GM12874 (cell line): Measurements from ENCODE around the gene CDNF.

Source experiments
- TF ChIP-seq, protein P1 (sequence below): IDR thresholded peaks from 2 replicates; pipeline ENCODE4 v1.5.1; 2011; ENCODE audit warnings: low read depth, mild to moderate bottlenecking, control low read depth, low read length, moderate library complexity; ENCODE audit not compliant: insufficient read depth

The CDNF gene

DNA sequence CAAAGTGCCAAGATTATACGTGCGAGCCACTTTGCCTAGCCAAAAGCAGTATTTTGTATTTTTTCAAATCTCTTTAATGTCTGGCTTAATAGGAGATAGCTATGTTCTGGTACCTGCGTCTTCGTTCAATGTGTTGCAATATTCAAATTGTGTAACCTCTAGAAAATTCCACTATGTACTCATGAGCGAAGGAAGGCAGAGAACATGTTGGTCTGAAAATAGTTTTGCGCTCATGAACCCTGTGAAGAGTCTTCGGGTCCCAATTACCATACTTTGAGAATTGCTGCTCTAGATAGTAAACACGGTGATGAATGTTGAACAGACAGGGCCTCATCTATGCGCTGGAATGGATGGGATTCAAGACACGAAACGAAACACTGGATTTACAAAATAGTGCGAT, 38.1 kb upstream of the CDNF start:
- TF ChIP-seq, protein P1, sequence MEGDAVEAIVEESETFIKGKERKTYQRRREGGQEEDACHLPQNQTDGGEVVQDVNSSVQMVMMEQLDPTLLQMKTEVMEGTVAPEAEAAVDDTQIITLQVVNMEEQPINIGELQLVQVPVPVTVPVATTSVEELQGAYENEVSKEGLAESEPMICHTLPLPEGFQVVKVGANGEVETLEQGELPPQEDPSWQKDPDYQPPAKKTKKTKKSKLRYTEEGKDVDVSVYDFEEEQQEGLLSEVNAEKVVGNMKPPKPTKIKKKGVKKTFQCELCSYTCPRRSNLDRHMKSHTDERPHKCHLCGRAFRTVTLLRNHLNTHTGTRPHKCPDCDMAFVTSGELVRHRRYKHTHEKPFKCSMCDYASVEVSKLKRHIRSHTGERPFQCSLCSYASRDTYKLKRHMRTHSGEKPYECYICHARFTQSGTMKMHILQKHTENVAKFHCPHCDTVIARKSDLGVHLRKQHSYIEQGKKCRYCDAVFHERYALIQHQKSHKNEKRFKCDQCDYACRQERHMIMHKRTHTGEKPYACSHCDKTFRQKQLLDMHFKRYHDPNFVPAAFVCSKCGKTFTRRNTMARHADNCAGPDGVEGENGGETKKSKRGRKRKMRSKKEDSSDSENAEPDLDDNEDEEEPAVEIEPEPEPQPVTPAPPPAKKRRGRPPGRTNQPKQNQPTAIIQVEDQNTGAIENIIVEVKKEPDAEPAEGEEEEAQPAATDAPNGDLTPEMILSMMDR: no peak

DNA sequence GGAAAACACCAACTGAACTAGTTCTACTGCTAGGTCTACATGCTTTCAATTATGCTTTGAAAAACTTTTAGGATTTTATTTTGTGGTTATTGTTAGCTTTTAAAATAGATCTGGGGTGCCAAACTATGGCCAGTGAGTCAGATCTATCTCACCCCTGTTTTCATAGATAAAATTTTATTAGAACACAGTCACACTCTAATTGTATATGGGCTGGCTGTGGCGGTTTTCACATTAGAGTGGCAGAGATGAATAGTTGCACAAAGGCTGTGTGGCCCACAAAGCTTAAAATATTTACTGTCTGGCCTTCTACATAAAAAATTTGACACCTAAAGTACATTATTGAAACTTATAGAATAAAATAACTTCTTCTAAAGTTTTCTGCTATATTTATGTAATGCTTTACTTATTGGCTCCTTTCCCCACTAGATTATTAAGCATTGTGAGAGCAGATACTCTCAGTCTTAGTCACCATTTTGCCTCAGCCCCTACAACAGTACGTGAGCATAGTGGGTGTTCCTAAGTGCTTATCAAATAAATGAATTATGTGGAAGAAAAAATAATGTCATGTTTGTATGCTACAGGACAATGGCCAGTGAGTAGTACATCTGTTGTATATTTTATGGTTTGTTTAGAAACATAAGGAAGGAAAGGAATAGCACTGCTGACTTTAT, 35.4 kb upstream of the CDNF start:
- TF ChIP-seq, protein P1: no peak

DNA sequence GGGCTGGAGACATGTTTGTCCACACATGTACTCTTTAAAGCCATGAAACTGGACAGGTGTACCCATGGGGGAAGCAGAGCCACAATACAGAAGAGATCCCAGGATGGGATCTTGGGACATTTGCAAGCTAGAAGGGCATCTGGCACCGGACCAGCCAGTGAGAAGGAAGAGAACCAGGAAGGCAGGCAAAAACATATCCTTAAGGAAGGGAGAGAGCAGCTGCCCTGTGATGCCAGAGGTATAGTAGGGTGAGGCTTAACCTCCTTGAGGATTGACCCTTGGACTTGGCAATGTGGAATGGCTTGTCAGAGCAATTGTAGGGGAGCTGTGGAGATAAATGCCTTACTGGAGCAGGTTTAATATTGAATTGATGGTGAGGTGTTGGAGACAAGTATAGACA, 23.0 kb upstream of the CDNF start:
- TF ChIP-seq, protein P1: no peak

DNA sequence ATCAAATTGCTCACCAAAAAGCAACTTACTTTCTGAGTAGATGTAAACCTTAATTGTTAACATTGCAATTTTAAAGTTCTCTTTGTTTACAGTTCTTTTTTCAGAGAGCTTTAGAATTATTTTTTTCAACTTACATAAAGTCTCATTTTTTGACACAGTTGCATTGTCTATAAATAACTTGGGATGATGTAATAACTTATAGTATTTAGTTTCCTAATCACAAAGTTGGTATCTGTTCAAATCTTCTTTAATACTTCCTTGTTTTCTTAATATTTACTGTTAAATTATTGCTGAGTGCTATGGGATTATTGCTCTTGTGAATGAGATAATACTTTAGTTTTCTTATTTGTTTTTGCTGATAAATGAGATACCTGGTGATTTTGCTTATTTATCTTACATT, 21.9 kb upstream of the CDNF start:
- TF ChIP-seq, protein P1: no peak

DNA sequence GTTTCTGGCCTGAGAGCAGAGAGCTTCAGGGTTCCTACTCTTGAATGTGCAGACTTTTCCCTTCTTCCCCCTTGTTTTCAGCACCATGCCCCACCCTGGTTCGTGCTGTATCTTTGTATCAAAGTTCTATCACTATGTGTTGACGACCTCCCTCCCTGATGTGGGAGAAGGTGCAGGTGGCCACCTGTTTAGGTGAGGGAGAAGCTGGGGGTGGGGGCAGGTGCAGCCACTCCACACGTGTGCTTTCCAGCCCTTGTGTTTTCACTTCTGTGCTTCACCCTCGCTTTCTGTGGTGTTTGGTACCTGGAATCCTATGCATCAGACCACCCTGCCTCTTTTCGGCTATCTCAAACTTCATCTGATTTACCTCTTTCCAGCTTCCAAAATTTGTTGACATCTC, 21.2 kb upstream of the CDNF start:
- TF ChIP-seq, protein P1: no peak

DNA sequence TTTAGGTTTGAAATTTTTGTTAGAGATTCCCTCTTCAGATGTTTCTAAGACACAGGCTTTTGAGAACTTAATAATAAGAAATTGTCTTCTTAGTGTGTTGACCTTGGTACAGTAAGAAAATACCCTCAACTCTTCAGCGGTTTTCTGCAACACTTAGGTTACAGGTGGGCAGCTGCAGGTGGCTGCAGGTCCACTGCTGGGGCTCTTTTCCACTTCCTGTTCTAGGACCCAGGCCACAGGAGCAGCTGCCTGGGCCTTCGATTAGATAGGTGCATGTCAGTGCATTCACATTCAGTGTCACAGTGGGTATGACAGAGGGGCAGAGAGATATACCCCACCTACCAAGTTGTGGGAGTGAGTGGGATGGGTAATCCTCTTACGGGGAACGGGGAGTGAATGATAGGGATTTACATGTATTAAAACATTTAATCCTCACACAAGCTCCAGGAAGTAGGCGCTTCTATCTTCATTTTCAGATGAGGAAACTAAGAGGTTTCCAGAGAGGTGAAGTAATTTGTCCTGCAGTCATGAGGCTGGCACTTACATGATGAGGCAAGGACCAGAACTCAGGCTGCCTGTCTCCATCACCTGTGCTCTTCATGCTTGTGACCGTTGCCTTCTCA, 20.6 kb upstream of the CDNF start:
- TF ChIP-seq, protein P1: no peak

DNA sequence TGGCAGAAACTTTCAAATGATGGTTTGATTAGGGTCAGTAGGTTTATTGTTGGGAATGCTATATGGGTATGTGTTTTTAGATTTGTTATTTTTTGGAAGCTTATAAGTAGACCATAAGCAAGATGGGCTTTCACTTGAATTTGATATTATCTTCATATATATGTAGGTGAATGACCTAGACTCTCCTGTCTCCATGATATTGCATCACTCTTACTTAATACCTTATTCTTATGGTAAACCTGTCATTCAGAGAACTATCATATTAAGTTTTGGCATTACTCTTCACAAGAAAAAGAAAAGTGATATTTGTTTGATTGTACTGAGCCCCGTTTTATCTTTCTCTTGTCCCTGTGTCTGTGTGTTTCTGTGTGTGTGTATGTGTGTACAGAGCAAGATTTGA, 17.6 kb upstream of the CDNF start:
- TF ChIP-seq, protein P1: no peak
